Measurements from ENCODE around the gene UBQLN4.
"Not testable (repeated sequence)": the region's sequence is repeated elsewhere in the genome, so short reads cannot be mapped to it uniquely, and the experiment has no call there.

Gene UBQLN4

DNA sequence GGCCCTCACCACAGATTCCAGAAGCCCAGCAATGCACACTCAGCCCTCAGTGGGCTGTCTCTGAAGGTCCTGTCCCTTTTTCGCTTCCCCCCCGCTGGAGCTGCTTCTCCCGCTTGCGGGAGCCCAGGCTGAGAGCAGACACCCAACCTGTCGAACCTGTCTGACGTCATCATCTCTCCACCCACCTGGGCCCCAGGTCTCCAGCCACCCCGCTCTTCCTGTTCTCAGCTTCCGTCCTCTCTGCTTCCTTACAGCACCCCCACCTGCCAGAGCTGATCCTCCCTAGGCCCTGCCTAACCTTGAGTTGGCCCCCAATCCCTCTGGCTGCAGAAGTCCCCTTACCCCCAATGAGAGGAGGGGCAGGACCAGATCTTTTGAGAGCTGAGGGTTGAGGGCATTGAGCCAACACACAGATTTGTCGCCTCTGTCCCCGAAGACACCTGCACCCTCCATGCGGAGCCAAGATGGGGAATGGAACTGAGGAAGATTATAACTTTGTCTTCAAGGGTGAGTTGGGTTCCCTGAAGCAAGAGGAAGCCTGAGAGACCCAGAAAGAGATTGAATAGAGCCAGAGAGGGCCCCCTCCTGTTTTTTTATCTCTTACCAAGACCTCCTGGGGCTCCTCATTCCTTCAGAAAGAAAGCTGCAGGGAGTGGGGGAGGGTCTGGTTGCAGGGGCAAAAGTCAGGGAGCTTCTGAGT is 7.5 kb upstream of the UBQLN4 start, which contains the start of gene RAB25:
Gene RAB25, plus strand, starts transcription at position 224 of the 700 bp plus-strand sequence. Its CDS starts 241 bp downstream, at position 465.
- DNase-seq (ENCODE audit: low spot score): peak; percentile 88

DNA sequence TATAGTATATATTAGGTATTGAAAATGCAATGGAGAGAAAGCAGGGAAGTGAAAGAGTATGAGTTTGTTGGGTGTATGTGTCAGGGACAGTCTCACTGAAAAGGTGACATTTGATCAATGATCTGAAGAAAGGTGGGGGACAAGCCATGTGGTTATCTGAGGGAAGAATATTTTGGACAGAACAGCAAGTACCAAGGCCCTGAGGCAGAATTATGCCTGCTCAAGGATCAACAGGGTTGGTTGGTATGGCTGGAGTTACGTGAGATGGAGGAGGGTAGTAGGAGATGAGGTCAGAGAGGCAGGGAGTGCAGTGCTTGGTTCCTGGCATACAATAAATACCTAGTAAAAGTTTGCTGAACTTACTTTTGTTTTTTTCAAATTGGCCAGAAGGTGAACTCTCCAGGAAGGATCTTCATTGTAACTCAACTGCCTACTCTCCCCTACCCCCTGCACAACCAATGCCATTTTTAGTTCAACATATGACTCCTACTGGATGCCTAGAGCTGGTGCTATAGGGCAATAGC is 2.8 kb upstream of the UBQLN4 start:
- DNase-seq (ENCODE audit: low spot score): no peak

DNA sequence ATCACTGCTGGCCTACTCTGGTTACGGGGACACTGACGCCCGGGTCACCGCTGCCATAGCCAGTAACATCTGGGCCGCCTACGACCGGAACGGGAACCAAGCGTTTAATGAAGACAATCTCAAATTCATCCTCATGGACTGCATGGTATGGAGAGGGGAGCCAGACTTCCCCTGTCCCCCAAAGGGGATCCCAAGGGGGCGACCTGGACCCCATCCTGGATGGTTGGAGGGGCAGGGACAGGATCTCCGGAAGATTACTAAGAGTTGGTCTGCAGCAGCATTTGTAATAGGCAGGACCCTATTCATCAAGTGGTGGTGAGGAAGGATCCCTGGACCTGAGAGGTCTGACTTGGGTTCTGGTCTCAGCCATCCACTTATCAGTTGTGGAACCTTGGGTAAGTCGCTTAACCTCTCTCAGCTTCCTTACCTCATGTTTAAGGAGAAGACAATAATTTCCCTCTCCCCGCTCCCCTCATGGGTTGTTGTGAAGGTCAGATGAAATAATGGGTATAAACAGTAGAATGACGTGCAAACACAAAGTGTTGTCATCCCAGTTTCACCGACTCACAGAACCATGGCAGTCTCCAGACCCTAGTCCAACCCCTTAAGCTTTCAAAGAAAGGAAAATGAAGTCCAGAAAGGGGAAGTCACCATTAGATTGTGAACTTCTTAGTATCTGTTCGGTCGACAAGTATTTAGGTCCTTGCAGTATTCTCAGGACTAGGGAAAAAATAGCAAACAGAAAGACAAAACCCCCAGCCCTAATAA is 1.9 kb upstream of the UBQLN4 start:
- no peak for DNase-seq (ENCODE audit: low spot score)

DNA sequence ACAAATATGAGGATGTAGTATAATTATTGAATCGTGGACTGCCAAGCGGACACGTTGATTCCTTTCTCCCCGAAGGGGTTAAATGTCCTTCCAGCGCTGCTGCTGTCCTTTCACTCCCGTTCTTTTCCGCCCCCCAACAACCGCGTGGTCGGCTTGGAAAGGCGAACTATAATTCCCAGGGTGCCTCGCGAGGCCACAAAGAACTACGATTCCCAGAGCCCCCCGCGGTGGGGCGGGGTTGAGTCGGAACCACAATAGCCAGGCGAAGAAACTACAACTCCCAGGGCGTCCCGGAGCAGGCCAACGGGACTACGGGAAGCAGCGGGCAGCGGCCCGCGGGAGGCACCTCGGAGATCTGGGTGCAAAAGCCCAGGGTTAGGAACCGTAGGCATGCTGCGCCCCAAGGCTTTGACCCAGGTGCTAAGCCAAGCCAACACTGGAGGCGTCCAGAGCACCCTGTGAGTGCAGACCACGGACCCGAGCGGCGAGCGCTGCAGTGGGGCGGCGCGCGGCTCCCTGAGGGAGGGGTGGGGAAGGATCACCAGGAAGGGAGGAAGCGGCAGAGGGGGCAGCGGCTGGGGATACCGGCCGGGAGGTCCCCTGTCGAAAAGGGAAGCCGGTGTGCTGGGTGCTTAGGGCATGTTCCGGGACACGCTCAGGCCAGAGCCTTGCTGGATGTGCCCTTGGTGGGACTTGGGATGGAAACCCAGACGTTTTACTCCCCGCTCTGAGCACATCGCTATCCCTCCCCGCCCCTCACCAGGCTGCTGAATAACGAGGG is 1.1 kb upstream of the UBQLN4 start, which contains the start of gene LAMTOR2:
Gene LAMTOR2, plus strand, starts transcription at position 283 of the 781 bp plus-strand sequence. Its CDS starts 108 bp downstream, at position 391.
- peak; percentile 98 for DNase-seq (ENCODE audit: low spot score)

DNA sequence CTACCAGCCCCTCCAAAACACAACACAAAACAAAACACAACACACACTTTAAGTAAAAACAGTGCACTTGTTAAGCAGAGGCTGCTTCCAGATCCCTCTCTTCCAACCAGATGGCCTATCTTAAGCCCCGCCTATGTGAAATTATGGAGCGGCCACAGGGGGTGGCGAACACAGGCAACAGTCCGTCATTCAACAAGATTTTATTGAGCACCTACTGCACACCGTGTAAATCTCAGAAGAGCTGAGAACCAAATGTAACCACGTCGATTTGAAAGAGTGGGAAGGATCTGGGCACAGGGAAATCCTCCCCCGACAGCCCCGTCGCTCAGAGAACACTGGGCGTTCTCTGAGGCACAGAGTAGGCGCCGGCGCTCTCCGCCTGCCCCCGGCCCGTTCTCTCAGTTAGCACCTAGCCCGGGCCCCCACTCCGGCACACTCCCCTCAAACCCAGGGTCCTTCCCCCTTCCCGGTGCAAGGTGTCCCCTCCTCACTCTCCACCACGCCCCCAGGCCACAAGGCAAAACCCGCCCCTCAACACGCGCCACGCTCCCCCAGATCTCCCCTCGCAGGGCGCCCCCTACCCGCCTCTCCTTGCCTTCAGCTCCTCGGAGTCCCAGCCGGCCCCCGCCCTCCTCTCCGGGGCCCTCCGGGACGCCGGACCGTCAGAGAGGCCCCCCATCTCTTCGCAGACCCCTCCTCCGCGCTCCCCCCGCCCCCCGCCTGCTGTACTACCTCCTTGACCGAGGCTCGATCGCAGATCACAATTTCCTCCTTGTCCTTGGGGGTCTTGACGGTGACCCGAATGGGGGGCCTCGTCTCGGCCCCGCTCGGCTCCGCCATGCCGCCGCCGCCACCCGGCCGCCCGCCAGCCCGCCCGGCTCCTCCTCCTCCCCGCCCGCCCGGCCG is 483 bp downstream of the UBQLN4 start:
- DNase-seq (ENCODE audit: low spot score): peak; percentile 56

DNA sequence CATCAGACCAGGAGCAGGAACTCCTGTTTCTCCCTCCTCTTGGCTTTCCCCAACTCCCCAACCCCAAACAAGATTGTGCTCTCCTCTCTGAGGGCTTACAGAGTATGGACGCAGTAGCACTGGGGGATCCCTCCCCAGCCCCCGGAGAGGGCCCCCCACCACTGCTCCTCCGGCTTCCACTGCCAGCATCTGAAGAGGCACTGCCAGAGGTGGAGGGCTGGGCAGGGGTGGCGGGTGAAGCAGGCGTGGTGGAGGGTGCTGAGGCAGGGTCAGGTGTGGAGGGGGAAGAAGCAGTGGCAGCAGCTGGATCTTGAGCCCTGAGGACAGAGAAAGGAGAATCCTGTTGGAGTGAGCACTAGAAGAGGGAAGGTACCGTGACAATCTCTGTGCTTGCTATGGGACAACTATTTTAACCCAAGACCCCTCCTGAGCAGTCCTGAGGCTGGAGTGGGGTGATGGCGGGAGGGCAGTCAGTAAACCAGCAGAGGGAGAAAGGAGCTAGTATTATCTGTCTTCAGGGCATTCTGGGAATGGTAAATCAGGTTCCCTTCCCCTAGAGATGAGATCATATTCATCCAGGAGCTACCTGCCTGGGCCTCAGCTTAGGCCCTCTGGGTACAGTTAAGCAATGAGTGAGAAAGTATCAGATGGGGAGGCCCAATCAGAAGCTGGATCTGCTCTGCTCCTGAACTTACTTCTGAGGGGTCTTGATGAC is 2.4 kb downstream of the UBQLN4 start:
- DNase-seq (ENCODE audit: low spot score): no peak

GRCh38 chr1:156050376-156050775 is 3.2 kb downstream of the UBQLN4 start:
- no peak for DNase-seq (ENCODE audit: low spot score)

DNA sequence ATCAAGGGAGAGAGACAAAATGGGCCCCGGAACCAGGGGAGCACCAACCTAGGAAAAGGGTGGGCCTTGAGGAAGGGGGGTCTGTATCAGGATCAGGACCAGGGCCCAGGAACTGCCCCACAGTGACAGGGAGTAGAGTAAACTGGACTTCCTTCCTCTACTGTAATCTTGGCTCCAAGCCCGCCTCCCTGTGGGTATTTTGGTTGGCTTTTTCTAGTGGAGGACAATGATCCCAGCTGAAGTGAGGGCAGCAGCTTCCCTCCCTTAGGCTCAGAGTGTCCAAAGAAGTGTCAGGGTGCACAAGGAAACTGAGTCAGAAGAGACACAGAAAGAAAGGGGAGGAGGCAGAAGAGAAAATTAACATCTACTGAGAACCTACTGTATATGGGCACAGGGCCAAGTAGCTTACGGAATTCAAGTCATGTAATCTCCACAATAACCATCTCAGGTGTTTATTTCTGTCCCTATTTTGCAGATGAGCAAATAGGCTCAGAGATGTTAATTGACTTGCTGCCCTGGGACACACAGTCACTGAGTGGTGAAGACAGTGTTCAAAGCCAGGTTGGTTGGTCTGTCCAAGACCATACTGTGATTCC is 4.8 kb downstream of the UBQLN4 start:
- no peak for DNase-seq (ENCODE audit: low spot score)

DNA sequence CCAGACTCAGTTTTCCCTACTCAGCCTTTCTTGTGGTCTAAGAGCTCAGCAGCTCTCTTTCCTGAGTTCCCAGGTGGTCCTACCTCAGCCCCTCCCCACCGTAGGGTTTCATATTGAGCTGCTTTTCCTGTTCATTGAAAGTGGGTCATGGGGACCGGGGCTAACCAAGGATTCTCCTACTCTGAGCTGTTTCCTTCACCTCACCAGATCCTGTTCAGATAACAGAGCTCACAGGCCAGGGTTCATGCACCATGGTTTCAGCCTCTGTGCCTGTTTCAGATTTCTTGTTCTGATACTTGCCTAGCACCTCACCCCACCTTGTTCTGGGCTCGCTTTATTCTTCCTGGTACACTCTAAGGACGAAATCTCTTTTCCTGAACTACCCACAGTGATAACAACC is 8.5 kb downstream of the UBQLN4 start:
- DNase-seq (ENCODE audit: low spot score): no peak

DNA sequence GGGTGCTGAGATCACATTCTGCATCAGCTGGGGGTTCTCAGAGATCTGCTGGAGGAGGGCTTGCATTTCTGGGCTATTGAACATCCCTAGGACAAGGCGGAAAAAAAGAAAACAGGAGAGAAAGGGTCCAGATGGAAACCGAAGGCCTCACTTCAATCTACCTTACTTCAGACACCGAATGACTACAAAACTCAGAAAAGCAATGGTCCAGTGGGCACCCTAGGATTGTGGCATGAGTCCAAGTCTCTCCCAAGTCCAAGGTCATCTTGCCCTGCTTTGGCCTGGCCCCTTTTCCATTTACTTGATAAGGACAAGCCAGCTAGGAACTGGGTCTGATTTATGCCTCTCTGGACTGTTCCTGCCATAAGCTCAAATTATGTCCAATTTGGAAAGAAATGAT is 10.8 kb downstream of the UBQLN4 start:
- DNase-seq (ENCODE audit: low spot score): no peak

GRCh38 chr1:156034991-156035390 is 18.6 kb downstream of the UBQLN4 start:
- not testable (repeated sequence) for DNase-seq (ENCODE audit: low spot score)

DNA sequence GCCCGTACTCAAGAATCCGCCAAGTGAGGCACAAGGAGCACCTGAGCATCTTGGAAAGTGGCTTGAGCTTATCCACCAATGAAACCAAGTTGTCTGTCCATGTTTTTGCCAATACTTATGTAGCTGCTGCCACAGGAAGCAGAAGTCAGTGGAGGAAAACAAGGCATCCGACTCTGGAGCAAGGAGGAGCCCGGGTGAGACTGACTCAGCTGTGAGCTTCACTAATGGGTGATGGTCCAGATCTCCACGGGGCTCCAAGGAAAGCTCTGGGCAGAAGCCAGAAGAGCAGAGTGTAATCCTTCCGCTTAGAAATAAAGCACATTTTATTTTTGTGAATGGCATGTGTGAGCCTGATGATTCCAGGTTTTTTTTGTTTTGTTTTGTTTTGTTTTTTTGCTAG is 20.6 kb downstream of the UBQLN4 start:
- DNase-seq (ENCODE audit: low spot score): no peak

DNA sequence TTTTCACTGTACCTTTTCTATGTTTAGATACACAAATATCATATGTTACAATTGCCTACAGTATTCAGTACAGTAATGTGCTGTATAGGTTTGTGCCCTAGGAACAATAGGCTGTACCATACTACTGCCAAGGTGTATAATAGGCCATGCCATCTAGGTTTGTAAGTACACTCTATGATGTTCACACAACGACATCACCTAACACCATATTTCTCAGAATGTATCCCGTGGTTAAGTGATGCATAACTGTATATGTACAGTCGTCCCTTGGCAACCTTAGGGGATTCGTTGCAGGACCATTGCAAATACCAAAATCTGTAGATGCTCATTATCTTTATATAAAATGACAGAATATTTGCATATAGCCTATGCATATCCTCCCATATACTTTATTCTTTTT is 27.0 kb downstream of the UBQLN4 start:
- DNase-seq (ENCODE audit: low spot score): no peak

GRCh38 chr1:156025876-156026275 is 27.7 kb downstream of the UBQLN4 start:
- no peak for DNase-seq (ENCODE audit: low spot score)

- DNase-seq (ENCODE audit: low spot score): no peak
Measured at GRCh38 chr1:156024801-156025200, 28.8 kb downstream of the UBQLN4 start.

- no peak for DNase-seq (ENCODE audit: low spot score)
Measured at GRCh38 chr1:156021954-156022353, 31.6 kb downstream of the UBQLN4 start.

GRCh38 chr1:156021093-156021428 is 32.5 kb downstream of the UBQLN4 start:
- no peak for DNase-seq (ENCODE audit: low spot score)

- DNase-seq (ENCODE audit: low spot score): peak; percentile 92
Measured at GRCh38 chr1:156020293-156021092, 33.1 kb downstream of the UBQLN4 start, which contains the start of gene SSR2. Gene SSR2, minus strand, starts transcription at chr1:156020951. Its CDS starts 784 bp downstream, at chr1:156020167.

DNA sequence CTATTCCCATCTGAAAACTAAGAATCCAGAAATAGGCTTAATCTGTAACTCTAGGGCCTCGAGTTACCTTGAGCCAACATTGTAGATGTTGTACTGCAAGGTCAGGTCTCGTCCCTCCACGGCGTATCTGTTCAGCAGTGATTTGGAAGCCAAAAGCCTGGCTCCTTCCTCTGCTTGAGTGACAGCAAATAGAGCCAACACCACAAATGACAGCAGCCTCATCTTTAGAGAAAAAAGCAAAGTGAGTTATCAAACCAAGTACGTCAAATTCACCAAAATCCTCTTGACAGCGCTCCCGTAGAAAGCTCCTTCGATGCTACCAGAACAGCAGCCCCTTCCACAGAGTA is 33.7 kb downstream of the UBQLN4 start:
- no peak for DNase-seq (ENCODE audit: low spot score)
